Measurements from ENCODE around the gene UBTD2. TPM values are rescaled to one million over a fixed set of nuclear protein-coding genes. Genes with fewer than 3 reads are reported as not detected.

UBTD2 gene
- total RNA-seq, 3 donors from 2014 or later (not counting 1 experiment from before 2014, with no cell fraction given), result 1.7 to 3.3 (median 2.6) TPM

DNA sequence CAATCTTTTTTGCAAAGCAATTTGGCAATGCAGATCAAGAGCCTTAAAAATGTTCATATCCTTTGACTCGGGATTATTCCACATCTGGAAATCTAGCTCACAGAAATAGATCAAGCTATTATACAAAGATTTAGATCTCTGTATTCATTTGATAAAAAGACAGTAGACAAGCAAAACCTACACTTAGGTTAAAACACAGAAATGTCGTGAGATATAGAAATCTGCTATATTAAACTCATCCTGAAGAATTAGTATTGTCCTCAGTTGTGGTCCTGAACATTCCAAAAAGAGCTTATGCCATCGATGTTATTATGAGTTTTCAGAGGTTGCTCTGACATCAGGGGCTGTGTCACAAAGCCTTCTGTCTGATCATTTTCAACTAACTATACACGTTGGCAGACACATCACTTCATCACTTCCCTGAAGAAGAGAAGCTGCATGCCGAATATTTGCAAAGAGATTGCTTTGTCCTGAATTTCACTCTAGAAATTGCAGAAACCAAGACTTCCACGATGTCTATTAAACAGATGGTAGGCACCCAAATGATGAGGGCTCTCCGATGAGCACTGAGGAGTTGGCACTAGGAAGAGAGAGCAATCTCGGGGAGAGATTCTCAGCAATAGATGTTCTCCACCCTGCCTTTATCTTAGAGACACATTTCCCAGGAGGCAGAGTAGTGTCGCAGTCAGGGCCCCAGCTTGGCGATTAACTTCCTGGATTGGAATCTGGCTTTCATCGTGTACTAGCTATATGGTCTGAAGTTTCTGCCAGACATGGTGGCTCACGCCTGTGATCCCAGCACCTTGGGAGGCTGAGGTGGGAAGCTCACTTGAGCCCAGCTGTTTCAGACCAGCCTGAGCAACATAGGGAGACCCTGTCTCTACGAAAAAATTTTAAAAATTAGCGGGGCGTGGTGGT, 1.9 kb upstream of the UBTD2 start:
- TF ChIP-seq, protein P1, sequence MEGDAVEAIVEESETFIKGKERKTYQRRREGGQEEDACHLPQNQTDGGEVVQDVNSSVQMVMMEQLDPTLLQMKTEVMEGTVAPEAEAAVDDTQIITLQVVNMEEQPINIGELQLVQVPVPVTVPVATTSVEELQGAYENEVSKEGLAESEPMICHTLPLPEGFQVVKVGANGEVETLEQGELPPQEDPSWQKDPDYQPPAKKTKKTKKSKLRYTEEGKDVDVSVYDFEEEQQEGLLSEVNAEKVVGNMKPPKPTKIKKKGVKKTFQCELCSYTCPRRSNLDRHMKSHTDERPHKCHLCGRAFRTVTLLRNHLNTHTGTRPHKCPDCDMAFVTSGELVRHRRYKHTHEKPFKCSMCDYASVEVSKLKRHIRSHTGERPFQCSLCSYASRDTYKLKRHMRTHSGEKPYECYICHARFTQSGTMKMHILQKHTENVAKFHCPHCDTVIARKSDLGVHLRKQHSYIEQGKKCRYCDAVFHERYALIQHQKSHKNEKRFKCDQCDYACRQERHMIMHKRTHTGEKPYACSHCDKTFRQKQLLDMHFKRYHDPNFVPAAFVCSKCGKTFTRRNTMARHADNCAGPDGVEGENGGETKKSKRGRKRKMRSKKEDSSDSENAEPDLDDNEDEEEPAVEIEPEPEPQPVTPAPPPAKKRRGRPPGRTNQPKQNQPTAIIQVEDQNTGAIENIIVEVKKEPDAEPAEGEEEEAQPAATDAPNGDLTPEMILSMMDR (IDR thresholded peaks at IDR 0.05), result no peak
- DNase-seq (no peak), ATAC-seq (no peak)
- Mint-ChIP-seq H3K36me3 (no peaks in the 10 kb centered on the region), H3K27ac (peak overlapping the region; percentile 64 to 76), H3K4me1 (peaks cover 17 to 18% of the 10 kb centered on the region in 2 donors), H3K27me3 (ENCODE audit: low read depth in 2 of 2) (no peaks in the 10 kb centered on the region), H3K9me3 (no peaks in the 10 kb centered on the region), H3K4me3 (peak overlapping the region; percentile 93)
- Histone ChIP-seq H3K27me3 (ENCODE audit: control insufficient read depth, insufficient read depth, low read length) (no peaks in the 10 kb centered on the region), H3K36me3 (ENCODE audit: control insufficient read depth, insufficient read depth, low read length) (no peaks in the 10 kb centered on the region), H3K4me3 (ENCODE audit: low read length) (no peak overlapping the region), H3K27ac (ENCODE audit: low read length) (no peak overlapping the region), H3K9me3 (ENCODE audit: control insufficient read depth, insufficient read depth, low read length) (no peaks in the 10 kb centered on the region), H3K4me1 (ENCODE audit: control insufficient read depth, insufficient read depth, low read length) (peaks cover 11% of the 10 kb centered on the region)
- intact Hi-C loops (cut with micrococcal nuclease), result loop anchor here (10.0 kb wide), 1 partner anchor 101 kb away; the partner anchor contains the start of gene STK10
- 81% methylated on average over 13 of the region's 15 CpGs for WGBS (ENCODE audit: insufficient coverage)

DNA sequence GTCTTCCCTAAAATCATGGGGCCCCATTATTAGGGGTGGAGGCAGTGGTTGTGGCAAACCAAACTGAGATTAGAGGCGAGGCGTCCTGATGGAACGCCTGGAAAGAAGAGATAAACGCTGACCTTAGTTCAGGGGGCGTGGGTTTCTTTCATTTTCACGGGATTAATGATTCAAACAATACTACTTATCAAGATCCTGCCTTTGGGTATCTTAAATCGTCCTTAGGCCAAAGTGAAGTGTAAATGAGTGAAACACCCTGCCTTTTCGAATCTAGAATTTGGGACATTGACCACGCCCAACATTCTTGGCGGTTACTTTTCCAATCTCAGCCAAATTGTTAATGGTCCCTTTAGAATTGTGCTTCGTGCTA, 1.0 kb upstream of the UBTD2 start:
- no peak for DNase-seq
- intact Hi-C loops (cut with micrococcal nuclease), result loop anchor here (5.0 to 10.0 kb wide), 3 partner anchors 100 to 217 kb away; partner anchors contain the start of gene STK10
- no peaks in the 10 kb centered on the region for H3K27me3 ChIP-seq (ENCODE audit: control insufficient read depth, insufficient read depth, low read length)
- peaks cover 11% of the 10 kb centered on the region for H3K4me1 ChIP-seq (ENCODE audit: control insufficient read depth, insufficient read depth, low read length)
- TF ChIP-seq, protein P1 (IDR thresholded peaks at IDR 0.05), result no peak
- no peaks in the 10 kb centered on the region for H3K36me3 ChIP-seq (ENCODE audit: control insufficient read depth, insufficient read depth, low read length)
- peak overlapping the region; percentile 55 for H3K4me3 ChIP-seq (ENCODE audit: low read length)
- H3K27me3 Mint-ChIP-seq (ENCODE audit: low read depth in 2 of 2), result no peaks in the 10 kb centered on the region
- no peak overlapping the region for H3K27ac ChIP-seq (ENCODE audit: low read length)
- no peaks in the 10 kb centered on the region for H3K9me3 ChIP-seq (ENCODE audit: control insufficient read depth, insufficient read depth, low read length)
- ATAC-seq, result no peak
- peak overlapping the region; percentile 93 for H3K4me3 Mint-ChIP-seq
- H3K9me3 Mint-ChIP-seq, result no peaks in the 10 kb centered on the region
- H3K4me1 Mint-ChIP-seq, result peaks cover 17 to 18% of the 10 kb centered on the region in 2 donors
- H3K36me3 Mint-ChIP-seq, result no peaks in the 10 kb centered on the region
- peak overlapping the region; percentile 64 to 76 for H3K27ac Mint-ChIP-seq
- WGBS (ENCODE audit: insufficient coverage), result 6% methylated on average over 9 of the region's 11 CpGs

DNA sequence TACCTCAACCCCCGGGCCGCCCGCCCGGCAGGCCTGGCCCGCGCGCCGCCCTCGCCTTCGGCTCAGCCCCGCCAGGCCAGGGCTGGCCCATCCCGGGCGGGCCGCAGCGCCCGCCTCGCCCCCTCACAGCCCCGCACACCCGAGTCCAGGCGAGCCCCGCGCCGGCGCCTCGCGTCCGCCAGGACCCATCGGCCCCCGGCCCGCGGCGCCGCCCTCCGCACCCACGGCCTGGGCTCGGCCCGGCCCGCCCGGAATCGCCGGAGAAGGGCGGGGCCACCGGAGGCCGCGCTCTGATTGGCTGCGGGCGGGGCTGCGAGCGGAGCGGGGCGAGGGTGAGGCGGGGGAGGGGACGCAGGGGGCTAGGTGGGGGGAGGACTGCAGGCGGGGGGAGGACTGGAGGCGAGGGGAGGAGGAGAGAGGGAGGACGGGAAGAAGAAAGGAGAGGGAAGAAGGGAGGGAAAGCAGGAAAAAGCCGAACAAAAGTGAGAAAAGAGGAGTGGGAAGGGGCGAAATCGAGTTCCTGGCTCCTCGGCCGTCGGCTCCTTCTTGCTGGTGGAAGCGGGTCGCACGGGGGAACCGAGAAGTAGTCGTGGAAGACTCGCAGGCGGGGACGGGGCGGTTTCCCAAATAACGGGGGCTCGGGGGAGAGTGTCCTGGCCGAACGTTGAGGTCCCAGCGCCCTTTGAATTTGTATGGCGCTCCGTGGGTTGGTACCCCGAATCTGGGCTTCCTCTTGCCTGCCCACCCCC, 472 bp upstream of the UBTD2 start:
- WGBS (ENCODE audit: insufficient coverage), result under 1% methylated on average over 78 of the region's 79 CpGs
- peak overlapping the region; percentile 64 to 76 for H3K27ac Mint-ChIP-seq

More for the DNA sequence above, 472 bp upstream of the UBTD2 start:
- H3K27me3 Mint-ChIP-seq (ENCODE audit: low read depth in 2 of 2), result no peaks in the 10 kb centered on the region
- TF ChIP-seq, protein P1 (IDR thresholded peaks at IDR 0.05), result no peak
- Histone ChIP-seq H3K9me3 (ENCODE audit: control insufficient read depth, insufficient read depth, low read length) (no peaks in the 10 kb centered on the region), H3K4me3 (ENCODE audit: low read length) (peak overlapping the region; percentile 55), H3K36me3 (ENCODE audit: control insufficient read depth, insufficient read depth, low read length) (no peaks in the 10 kb centered on the region), H3K4me1 (ENCODE audit: control insufficient read depth, insufficient read depth, low read length) (peaks cover 11% of the 10 kb centered on the region), H3K27me3 (ENCODE audit: control insufficient read depth, insufficient read depth, low read length) (no peaks in the 10 kb centered on the region), H3K27ac (ENCODE audit: low read length) (no peak overlapping the region)
- no peaks in the 10 kb centered on the region for H3K9me3 Mint-ChIP-seq
- H3K4me1 Mint-ChIP-seq, result peaks cover 17 to 18% of the 10 kb centered on the region in 2 donors
- ATAC-seq, result peak; percentile 85 to 92 (median 87)
- no peaks in the 10 kb centered on the region for H3K36me3 Mint-ChIP-seq
- intact Hi-C loops (cut with micrococcal nuclease), result loop anchor here (5.0 to 10.0 kb wide), 3 partner anchors 99 to 217 kb away; partner anchors contain the start of gene STK10
- peak; percentile 70 to 85 for DNase-seq
- H3K4me3 Mint-ChIP-seq, result peak overlapping the region; percentile 93

All from natural killer cell (primary cell).